H7 (cell line): ENCODE results near the gene MPPED2. TPM values are rescaled to one million over a fixed set of nuclear protein-coding genes. Genes with fewer than 3 reads are reported as not detected.

Experiments
- DNase-seq: peaks from one replicate; pipeline ENCODE4 v3.0.0; 2012
- H3K27me3 ChIP-seq: 2 replicates; pipeline ENCODE4 v1.6.0; 2011; ENCODE audit warnings: mild to moderate bottlenecking, low read length; ENCODE audit not compliant: control insufficient read depth, insufficient read depth
- H3K36me3 ChIP-seq: replicated peaks from 2 replicates; pipeline ENCODE4 v1.5.1; 2011; ENCODE audit warnings: low read length; ENCODE audit not compliant: control insufficient read depth, insufficient read depth
- H3K4me3 ChIP-seq: 2 replicates; pipeline ENCODE4 v1.5.1; 2011; ENCODE audit warnings: low read depth, mild to moderate bottlenecking, control low read depth, low read length, moderate library complexity; ENCODE audit not compliant: insufficient read depth
- total RNA-seq: library from RNA; depleted of rRNA; stranded (reverse); fragments of >200 nt; shearing (Covaris generic); gene quantifications from 2 replicates; pipeline ENCODE4 v1.2.3, GENCODE V29; 2014

MPPED2 gene
- total RNA-seq, 1 experiment from 2014 or later, result 0.48 TPM

GRCh38 chr11:30474151-30474954 lies 111.8 kb downstream of the MPPED2 start:
- DNase-seq, result no peak

GRCh38 chr11:30471244-30471643 lies 114.9 kb downstream of the MPPED2 start:
- DNase-seq, result no peak

More at GRCh38 chr11:30474151-30474954, 111.8 kb downstream of the MPPED2 start:
- Histone ChIP-seq H3K27me3 (no peaks in the 10 kb centered on the region), H3K4me3 (no peak overlapping the region), H3K36me3 (no peaks in the 10 kb centered on the region)

GRCh38 chr11:30468881-30469280 lies 117.3 kb downstream of the MPPED2 start:
- H3K36me3 ChIP-seq, result no peaks in the 10 kb centered on the region

More at GRCh38 chr11:30471244-30471643, 114.9 kb downstream of the MPPED2 start:
- Histone ChIP-seq H3K27me3 (no peaks in the 10 kb centered on the region), H3K36me3 (no peaks in the 10 kb centered on the region), H3K4me3 (no peak overlapping the region)

DNA sequence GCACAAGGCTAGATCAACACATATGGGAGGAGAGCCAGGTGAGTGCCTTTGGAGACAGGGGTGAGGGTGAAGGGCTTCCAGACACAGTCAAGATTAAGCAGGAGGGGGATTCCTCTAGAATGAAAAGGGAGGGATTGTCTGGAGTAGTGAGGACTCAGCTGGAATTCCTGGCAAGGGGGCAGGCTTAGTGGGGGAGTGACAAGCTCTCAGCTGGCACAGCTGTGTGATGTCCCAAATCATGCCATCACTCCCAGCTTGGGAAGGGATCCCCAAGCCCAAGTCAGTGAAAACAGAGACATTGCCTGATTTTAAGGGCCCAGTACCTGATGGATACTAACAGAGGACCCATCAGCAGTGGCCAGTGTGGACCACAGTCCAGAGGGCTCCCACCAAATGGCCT lies 119.0 kb downstream of the MPPED2 start:
- DNase-seq, result no peak
- H3K36me3 ChIP-seq, result no peaks in the 10 kb centered on the region
- H3K4me3 ChIP-seq, result no peak overlapping the region
- H3K27me3 ChIP-seq, result no peaks in the 10 kb centered on the region

More at GRCh38 chr11:30468881-30469280, 117.3 kb downstream of the MPPED2 start:
- H3K27me3 ChIP-seq, result no peaks in the 10 kb centered on the region
- H3K4me3 ChIP-seq, result no peak overlapping the region
- DNase-seq, result no peak

DNA sequence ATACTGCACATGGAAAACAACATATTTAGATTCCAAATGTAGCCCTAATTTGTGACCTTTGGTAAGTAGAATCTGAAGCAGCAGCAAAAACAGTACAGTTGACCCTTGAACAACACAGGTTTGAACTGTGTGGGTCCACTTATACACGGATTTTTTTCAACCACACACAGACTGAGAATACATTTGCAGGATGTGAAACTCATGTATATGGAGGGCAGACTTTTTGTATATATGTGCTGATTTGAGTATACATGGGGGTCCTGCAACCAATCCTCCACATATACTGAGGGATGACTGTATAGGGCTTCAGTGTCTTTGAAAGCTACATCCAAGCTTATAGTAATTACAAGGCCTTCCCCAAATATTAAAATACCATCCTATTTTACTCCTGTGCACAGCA lies 120.5 kb downstream of the MPPED2 start:
- H3K4me3 ChIP-seq, result no peak overlapping the region
- DNase-seq, result no peak
- no peaks in the 10 kb centered on the region for H3K36me3 ChIP-seq
- H3K27me3 ChIP-seq, result no peaks in the 10 kb centered on the region

GRCh38 chr11:30465192-30465591 lies 121.0 kb downstream of the MPPED2 start:
- no peaks in the 10 kb centered on the region for H3K36me3 ChIP-seq
- H3K4me3 ChIP-seq, result no peak overlapping the region
- DNase-seq, result no peak
- H3K27me3 ChIP-seq, result no peaks in the 10 kb centered on the region

DNA sequence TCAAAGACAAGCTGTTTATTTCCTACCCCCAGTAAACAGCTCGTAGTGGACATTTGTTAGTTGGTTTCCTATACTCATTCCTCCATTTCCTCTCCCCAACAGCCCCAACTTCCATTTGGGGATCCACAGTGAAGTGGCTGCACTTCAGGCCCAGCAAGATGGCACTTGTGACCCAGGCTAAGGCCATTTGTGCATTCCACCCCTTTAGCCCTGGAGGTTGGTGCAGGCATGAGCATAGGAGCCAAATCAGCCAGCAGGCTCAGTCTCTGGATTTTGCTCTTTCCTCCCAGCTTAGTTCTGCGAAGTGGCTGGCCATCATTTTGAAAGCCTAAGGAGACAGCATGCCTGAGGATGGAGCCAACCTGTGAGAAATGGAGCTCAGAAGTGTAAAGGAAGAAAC lies 122.9 kb downstream of the MPPED2 start:
- Histone ChIP-seq H3K36me3 (no peaks in the 10 kb centered on the region), H3K27me3 (no peaks in the 10 kb centered on the region), H3K4me3 (no peak overlapping the region)
- DNase-seq, result no peak

DNA sequence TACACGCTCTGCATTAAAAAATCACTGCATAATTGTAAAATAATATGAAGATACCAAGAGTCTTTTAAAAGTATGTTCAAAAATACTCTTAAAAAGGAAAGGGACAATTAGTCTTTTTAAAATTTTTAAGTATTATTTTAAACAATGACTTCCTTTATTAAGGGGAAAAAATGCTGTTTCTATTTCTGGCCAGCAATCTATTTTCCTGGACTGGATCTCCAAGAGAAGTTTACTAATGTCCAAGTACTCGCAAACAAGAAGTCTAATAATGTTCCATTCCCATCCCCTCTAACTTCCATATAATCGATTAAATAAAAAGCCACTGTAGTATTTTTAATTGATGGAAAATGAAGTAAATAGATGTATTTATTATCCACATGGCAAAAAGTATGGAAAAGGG lies 123.7 kb downstream of the MPPED2 start:
- Histone ChIP-seq H3K36me3 (no peaks in the 10 kb centered on the region), H3K27me3 (no peaks in the 10 kb centered on the region), H3K4me3 (no peak overlapping the region)
- no peak for DNase-seq

DNA sequence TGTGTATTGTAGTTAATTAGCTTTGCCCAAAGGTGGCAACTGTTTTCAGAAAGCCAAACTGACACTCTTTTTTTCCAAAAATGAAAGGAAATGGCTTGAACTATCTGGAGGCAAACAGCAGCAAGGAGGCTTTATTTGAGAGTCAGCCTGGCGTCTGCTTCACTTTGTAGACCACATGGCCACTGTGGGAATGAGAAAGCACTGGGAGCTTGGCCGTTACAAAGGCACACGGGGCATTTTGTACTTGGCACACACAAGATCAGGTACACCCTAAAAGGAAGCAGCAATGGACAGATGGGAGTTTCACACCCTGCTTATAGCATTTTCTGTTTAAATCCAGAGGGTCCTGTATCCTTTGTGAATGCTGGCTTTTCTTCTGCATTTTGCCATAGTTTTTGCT lies 126.3 kb downstream of the MPPED2 start:
- no peaks in the 10 kb centered on the region for H3K27me3 ChIP-seq
- no peak overlapping the region for H3K4me3 ChIP-seq
- DNase-seq, result no peak
- H3K36me3 ChIP-seq, result no peaks in the 10 kb centered on the region

DNA sequence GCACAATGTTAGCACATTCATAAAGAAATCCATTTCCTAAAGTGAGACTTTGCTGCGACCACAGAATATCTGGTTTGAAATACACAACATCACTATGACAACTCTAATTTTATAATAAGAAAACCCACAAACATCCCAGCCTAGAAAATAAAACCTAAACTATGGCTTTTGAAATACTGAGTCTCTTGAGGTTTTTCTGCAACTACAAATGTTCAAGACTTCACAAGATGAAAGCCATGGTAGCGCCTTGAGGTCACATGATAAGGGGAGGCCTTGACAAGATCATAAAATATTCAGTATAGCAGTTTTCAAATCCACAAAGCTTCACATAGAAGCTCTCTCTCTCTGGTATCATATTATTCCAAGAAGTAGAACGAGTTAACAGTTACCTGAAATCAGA lies 126.8 kb downstream of the MPPED2 start:
- H3K4me3 ChIP-seq, result no peak overlapping the region

GRCh38 chr11:30458541-30458940 lies 127.6 kb downstream of the MPPED2 start:
- Histone ChIP-seq H3K27me3 (no peaks in the 10 kb centered on the region), H3K36me3 (no peaks in the 10 kb centered on the region), H3K4me3 (no peak overlapping the region)
- no peak for DNase-seq

More for the DNA sequence above, 126.8 kb downstream of the MPPED2 start:
- Histone ChIP-seq H3K27me3 (no peaks in the 10 kb centered on the region), H3K36me3 (no peaks in the 10 kb centered on the region)
- DNase-seq, result no peak

GRCh38 chr11:30457087-30457486 lies 129.1 kb downstream of the MPPED2 start:
- no peaks in the 10 kb centered on the region for H3K36me3 ChIP-seq
- H3K27me3 ChIP-seq, result no peaks in the 10 kb centered on the region
- no peak overlapping the region for H3K4me3 ChIP-seq
- DNase-seq, result no peak

- H3K4me3 ChIP-seq, result no peak overlapping the region
- no peaks in the 10 kb centered on the region for H3K27me3 ChIP-seq
- no peaks in the 10 kb centered on the region for H3K36me3 ChIP-seq
- no peak for DNase-seq
Observed at GRCh38 chr11:30455025-30455424, 131.1 kb downstream of the MPPED2 start.

DNA sequence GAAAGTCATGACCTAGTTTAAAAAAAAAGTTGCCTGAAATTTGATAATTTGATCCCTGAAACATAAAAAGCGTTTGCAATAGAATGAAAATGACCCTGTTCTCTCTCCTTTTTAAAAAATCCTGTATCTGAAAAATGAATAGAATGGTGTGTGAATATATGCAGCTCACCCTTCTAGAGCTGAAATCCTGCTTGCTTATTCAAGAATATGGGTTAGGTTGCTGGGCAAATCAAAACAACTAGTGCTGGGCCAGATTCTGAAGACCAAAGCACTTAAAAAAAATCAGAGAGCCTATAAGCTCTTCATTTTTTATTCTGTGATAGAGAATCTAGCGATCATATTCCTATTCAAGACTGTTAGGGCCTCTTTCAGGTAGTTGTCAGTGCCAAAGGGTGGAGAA lies 131.6 kb downstream of the MPPED2 start:
- no peak overlapping the region for H3K4me3 ChIP-seq
- H3K36me3 ChIP-seq, result no peaks in the 10 kb centered on the region
- no peak for DNase-seq
- no peaks in the 10 kb centered on the region for H3K27me3 ChIP-seq

GRCh38 chr11:30454111-30454510 lies 132.0 kb downstream of the MPPED2 start:
- no peaks in the 10 kb centered on the region for H3K27me3 ChIP-seq
- DNase-seq, result no peak
- no peak overlapping the region for H3K4me3 ChIP-seq
- H3K36me3 ChIP-seq, result no peaks in the 10 kb centered on the region
